ENCODE results near the gene MAPK8IP1.

The MAPK8IP1 gene

GRCh38 chr11:45932217-45932616 is 46.8 kb downstream of the MAPK8IP1 start:
- DNase-seq (ENCODE audit: low read depth, low spot score): no peak
- H3K36me3 ChIP-seq (ENCODE audit: insufficient read depth, low read length): peaks cover 33% of the 10 kb centered on the region
- no peak overlapping the region for H3K27ac ChIP-seq
- H3K4me3 ChIP-seq: no peak overlapping the region
- no peaks in the 10 kb centered on the region for H3K9me3 ChIP-seq (ENCODE audit: low read depth, low read length)
- H3K9ac ChIP-seq (ENCODE audit: insufficient read length): no peak overlapping the region
- TF ChIP-seq FOXP2 (optimal IDR thresholded peaks at IDR 0.05; ENCODE audit: control extremely low read depth, extremely low read length, insufficient read depth): no peak
- TF ChIP-seq POLR2AphosphoS5 (IDR thresholded peaks at IDR 0.05; ENCODE audit: borderline replicate concordance, low read depth, low read length): no peak
- no peak for TF ChIP-seq EZH2 (IDR thresholded peaks at IDR 0.05)

GRCh38 chr11:45933131-45933831 is 47.8 kb downstream of the MAPK8IP1 start:
- Histone ChIP-seq H3K4me3 (no peak overlapping the region), H3K36me3 (ENCODE audit: insufficient read depth, low read length) (peaks cover 39% of the 10 kb centered on the region), H3K9me3 (ENCODE audit: low read depth, low read length) (no peaks in the 10 kb centered on the region), H3K9ac (ENCODE audit: insufficient read length) (no peak overlapping the region), H3K27ac (no peak overlapping the region)
- DNase-seq (ENCODE audit: low read depth, low spot score): no peak
- TF ChIP-seq FOXP2 (optimal IDR thresholded peaks at IDR 0.05; ENCODE audit: control extremely low read depth, extremely low read length, insufficient read depth): no peak
- TF ChIP-seq POLR2AphosphoS5 (IDR thresholded peaks at IDR 0.05; ENCODE audit: borderline replicate concordance, low read depth, low read length): no peak
- no peak for TF ChIP-seq EZH2 (IDR thresholded peaks at IDR 0.05)

GRCh38 chr11:45933846-45934579 is 48.6 kb downstream of the MAPK8IP1 start:
- Histone ChIP-seq H3K27ac (no peak overlapping the region), H3K36me3 (ENCODE audit: insufficient read depth, low read length) (peaks cover 39% of the 10 kb centered on the region), H3K9me3 (ENCODE audit: low read depth, low read length) (no peaks in the 10 kb centered on the region), H3K9ac (ENCODE audit: insufficient read length) (no peak overlapping the region), H3K4me3 (no peak overlapping the region)
- no peak for TF ChIP-seq FOXP2 (optimal IDR thresholded peaks at IDR 0.05; ENCODE audit: control extremely low read depth, extremely low read length, insufficient read depth)
- TF ChIP-seq EZH2 (IDR thresholded peaks at IDR 0.05): no peak
- no peak for TF ChIP-seq POLR2AphosphoS5 (IDR thresholded peaks at IDR 0.05; ENCODE audit: borderline replicate concordance, low read depth, low read length)
- DNase-seq (ENCODE audit: low read depth, low spot score): no peak

GRCh38 chr11:45934580-45935318 is 49.3 kb downstream of the MAPK8IP1 start:
- Histone ChIP-seq H3K36me3 (ENCODE audit: insufficient read depth, low read length) (peaks cover 39% of the 10 kb centered on the region), H3K9me3 (ENCODE audit: low read depth, low read length) (no peaks in the 10 kb centered on the region), H3K27ac (no peak overlapping the region), H3K9ac (ENCODE audit: insufficient read length) (no peak overlapping the region), H3K4me3 (no peak overlapping the region)
- TF ChIP-seq EZH2 (IDR thresholded peaks at IDR 0.05): no peak
- TF ChIP-seq POLR2AphosphoS5 (IDR thresholded peaks at IDR 0.05; ENCODE audit: borderline replicate concordance, low read depth, low read length): no peak
- TF ChIP-seq FOXP2 (optimal IDR thresholded peaks at IDR 0.05; ENCODE audit: control extremely low read depth, extremely low read length, insufficient read depth): no peak
- no peak for DNase-seq (ENCODE audit: low read depth, low spot score)

- Histone ChIP-seq H3K4me3 (no peak overlapping the region), H3K36me3 (ENCODE audit: insufficient read depth, low read length) (peaks cover 39% of the 10 kb centered on the region), H3K9ac (ENCODE audit: insufficient read length) (no peak overlapping the region), H3K9me3 (ENCODE audit: low read depth, low read length) (no peaks in the 10 kb centered on the region), H3K27ac (no peak overlapping the region)
- TF ChIP-seq POLR2AphosphoS5 (IDR thresholded peaks at IDR 0.05; ENCODE audit: borderline replicate concordance, low read depth, low read length): no peak
- TF ChIP-seq EZH2 (IDR thresholded peaks at IDR 0.05): no peak
- no peak for TF ChIP-seq FOXP2 (optimal IDR thresholded peaks at IDR 0.05; ENCODE audit: control extremely low read depth, extremely low read length, insufficient read depth)
- no peak for DNase-seq (ENCODE audit: low read depth, low spot score)
Observed at GRCh38 chr11:45935349-45936064, 50.1 kb downstream of the MAPK8IP1 start.

- no peak overlapping the region for H3K9ac ChIP-seq (ENCODE audit: insufficient read length)
- no peaks in the 10 kb centered on the region for H3K9me3 ChIP-seq (ENCODE audit: low read depth, low read length)
- TF ChIP-seq POLR2AphosphoS5 (IDR thresholded peaks at IDR 0.05; ENCODE audit: borderline replicate concordance, low read depth, low read length) (no peak), FOXP2 (optimal IDR thresholded peaks at IDR 0.05; ENCODE audit: control extremely low read depth, extremely low read length, insufficient read depth) (no peak), EZH2 (IDR thresholded peaks at IDR 0.05) (no peak)
- peaks cover 39% of the 10 kb centered on the region for H3K36me3 ChIP-seq (ENCODE audit: insufficient read depth, low read length)
- no peak overlapping the region for H3K4me3 ChIP-seq
- no peak for DNase-seq (ENCODE audit: low read depth, low spot score)
- H3K27ac ChIP-seq: no peak overlapping the region
Observed at GRCh38 chr11:45936511-45937054, 51.1 kb downstream of the MAPK8IP1 start.

- TF ChIP-seq FOXP2 (optimal IDR thresholded peaks at IDR 0.05; ENCODE audit: control extremely low read depth, extremely low read length, insufficient read depth) (no peak), POLR2AphosphoS5 (IDR thresholded peaks at IDR 0.05; ENCODE audit: borderline replicate concordance, low read depth, low read length) (no peak), EZH2 (IDR thresholded peaks at IDR 0.05) (no peak)
- Histone ChIP-seq H3K36me3 (ENCODE audit: insufficient read depth, low read length) (peaks cover 37% of the 10 kb centered on the region), H3K4me3 (no peak overlapping the region), H3K27ac (no peak overlapping the region), H3K9ac (ENCODE audit: insufficient read length) (no peak overlapping the region), H3K9me3 (ENCODE audit: low read depth, low read length) (no peaks in the 10 kb centered on the region)
- no peak for DNase-seq (ENCODE audit: low read depth, low spot score)
Observed at GRCh38 chr11:45937916-45938315, 52.5 kb downstream of the MAPK8IP1 start.

Measured in SK-N-MC (cell line).